GM18517 (cell line): Measurements from ENCODE around the gene ZNF394.
A peak's percentile ranks its signal among the peaks of the same experiment; 100 is the strongest.
"Not testable (repeated sequence)": the region's sequence is repeated elsewhere in the genome, so short reads cannot be mapped to it uniquely, and the experiment has no call there.

Source experiments
- ATAC-seq: cut with Tn5 transposase; IDR thresholded peaks from one replicate; pipeline ENCODE4 v1.9.1; 2021; ENCODE audit warnings: mild to moderate bottlenecking, moderate library complexity; ENCODE audit not compliant: unreplicated experiment

Gene ZNF394

DNA sequence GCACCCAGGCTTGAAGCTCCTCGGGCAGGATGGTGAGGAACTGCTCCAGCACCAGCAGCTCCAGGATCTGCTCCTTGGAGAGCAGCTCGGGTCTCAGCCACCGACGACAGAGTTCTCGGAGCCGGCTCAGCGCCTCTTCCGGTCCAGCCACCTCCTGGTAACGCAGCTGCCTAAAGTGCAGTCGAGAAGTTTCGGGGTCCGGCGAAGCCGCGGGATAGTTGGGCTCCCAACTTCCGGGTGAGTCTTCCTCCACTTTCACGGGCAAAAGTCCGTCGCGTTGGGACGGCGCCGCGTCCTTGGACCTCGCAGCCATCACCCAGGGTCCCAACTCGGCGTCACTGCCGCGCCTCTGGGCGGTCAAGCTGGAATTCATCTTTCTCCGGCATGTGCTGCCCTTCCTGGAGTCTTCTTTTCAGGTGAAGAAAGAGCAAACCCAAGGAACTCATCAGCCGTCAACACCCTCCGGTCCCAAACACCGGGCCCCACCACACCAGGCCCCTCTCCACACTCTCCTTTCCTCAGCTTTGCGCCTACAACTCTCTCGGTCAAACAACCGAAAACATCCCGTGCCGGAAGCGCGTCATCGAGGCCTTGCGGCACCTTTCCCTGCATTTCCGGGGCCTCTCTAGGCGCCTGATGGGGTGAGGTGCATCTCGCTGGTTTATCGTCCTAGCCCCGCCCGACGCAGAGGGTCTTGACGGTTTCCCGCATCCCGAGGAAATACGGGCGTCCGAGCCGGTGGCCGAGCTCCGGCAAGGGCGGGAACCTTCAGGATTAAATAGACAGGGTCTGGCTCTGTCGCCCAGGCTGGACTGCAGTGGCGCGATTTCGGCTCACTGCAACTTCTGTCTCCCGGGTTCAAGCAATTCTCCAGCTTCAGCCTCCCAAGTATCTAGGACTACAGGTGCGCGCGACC is at the start of gene ZNF394:
Gene ZNF394, minus strand, starts transcription at position 561 of the 916 bp plus-strand sequence. Its CDS starts 188 bp downstream, at position 373.
- ATAC-seq = peak; percentile 53

DNA sequence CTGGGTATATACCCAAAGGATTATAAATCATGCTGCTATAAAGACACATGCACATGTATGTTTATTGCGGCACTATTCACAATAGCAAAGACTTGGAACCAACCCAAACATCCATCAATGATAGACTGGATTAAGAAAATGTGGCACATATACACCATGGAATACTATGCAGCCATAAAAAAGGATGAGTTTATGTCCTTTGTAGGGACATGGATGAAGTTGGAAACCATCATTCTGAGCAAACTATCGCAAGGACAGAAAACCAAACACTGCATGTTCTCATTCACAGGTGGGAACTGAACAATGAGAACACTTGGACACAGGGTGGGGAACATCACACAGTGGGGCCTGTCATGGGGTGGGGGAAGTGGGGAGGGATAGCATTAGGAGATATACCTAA is 49.5 kb upstream of the ZNF394 start:
- ATAC-seq = not testable (repeated sequence)

- not testable (repeated sequence) for ATAC-seq
These were observed 45.2 kb upstream of the ZNF394 start for GRCh38 chr7:99545308-99545707.

DNA sequence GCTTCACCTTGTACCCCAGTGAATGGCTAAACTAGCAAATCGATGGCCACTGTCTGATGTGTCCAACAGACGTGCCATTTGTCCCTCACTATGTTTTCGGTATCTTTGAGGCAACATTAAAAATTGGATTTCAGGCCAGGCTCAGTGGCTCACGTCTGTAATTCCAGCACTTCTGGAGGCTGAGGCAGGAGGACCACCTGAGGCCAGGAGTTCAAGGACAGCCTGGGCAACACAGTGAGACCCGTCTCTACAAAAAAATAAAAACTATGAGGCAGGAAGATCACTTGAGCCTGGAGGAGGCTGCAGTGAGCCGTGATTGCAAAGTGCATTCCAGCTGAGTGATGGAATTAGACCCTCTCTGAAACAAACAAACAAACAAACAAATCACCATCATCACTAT is 43.8 kb upstream of the ZNF394 start:
- no peak for ATAC-seq

DNA sequence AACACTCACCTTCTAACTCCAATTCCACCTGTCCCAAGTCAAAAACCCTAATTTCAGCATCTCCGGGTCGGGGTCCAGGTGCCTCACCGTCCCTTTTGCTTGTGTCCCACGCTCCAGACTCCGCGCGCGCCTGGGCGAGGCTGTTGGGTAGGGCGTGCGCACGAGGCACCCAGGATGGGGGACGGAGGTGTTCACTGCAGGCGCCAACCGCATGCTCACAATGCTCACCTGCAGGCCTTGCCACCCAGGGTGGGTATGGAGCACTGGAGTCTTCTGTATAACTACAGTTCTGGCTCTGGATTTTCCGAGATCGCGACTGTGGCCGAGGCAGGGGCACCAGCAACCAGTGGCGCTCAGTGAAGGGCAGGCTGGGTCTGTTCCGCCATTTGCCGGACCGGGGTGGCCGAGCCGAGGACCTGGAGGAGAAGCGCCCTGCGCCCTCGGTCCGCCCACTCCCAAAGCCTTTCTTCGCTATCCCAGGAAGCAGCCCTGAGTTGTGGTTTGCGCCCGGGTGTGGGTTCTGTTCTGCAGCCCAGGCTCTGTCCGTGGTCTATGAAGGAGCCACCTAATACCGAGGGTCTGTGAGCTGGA is 43.1 kb upstream of the ZNF394 start:
- ATAC-seq = no peak

DNA sequence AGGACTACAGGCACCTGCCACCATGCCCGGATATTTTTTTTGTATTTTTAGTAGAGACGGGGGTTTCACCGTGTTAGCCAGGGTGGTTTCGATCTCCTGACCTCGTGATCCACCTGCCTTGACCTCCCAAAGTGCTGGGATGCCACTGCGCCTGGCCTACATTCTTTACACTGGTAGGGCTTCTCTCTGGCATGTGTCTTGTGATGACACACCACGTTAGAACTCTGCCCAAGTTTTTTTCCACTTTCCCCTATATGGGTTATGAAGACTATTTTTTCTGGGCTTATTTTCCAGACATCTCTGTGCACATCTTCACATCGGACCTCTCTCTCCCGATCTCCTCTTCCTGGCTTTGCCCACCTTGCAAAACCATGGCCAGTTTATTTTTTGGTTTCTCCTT is 41.1 kb upstream of the ZNF394 start:
- no peak for ATAC-seq

DNA sequence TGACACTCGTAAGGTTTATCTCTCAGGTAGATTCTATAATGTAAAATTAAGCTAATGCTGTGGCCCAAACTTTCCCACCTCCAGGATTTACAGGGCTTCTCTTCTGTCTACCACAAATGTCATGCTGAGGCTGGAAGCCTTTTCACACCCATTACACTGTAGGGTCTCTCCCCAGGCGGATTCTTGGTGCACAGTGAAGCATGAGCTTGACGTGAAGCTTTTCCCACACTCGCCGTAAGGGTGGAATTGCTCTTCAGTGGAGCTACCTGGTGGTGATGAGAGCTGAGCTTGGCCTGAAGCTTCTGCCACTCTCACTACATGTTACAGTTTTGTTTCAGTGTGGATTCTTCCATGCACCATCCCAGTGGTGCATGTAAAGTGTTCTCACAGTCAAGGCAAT is 40.5 kb upstream of the ZNF394 start:
- ATAC-seq = no peak

DNA sequence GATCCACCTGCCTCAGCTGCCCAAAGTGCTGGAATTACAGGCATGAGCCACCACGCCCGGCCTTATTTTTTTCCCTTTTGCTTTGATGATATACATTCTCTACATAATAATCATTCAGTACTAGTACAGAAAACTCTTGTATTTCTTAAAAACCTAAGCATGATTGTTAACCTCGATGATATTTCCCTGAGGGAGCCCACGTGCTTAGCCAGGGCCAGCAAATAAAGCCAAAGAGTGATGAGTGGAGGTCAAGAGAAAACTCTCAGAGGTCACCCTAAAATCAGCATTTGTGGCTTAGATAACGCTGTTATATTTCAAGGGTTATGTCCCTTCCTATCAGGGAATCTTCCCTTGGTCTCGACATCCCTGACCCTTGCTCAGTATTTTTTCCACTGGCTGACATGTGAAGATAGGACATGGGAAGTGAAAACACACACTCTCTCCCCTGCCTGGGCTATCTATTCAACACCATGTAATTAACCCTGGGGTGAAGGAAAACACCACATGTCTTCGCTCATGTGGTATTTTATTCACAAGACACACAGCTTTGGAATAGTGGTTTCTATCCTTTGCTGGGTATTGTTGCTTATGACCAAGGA is 39.2 kb upstream of the ZNF394 start:
- no peak for ATAC-seq

GRCh38 chr7:99535667-99536066 is 35.6 kb upstream of the ZNF394 start:
- ATAC-seq = no peak

DNA sequence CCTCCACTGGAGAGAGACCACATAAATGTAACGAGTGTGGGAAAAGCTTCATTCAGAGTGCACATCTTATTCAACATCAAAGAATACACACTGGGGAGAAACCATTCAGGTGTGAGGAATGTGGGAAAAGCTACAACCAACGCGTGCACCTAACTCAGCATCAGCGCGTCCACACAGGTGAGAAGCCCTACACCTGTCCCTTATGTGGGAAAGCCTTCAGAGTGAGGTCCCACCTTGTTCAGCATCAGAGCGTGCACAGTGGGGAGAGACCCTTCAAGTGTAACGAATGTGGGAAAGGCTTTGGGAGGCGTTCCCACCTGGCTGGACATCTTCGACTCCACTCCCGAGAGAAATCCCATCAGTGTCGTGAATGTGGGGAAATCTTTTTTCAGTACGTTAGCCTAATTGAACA is 31.3 kb upstream of the ZNF394 start:
- no peak for ATAC-seq

- no peak for ATAC-seq
These were observed 25.8 kb upstream of the ZNF394 start for GRCh38 chr7:99525713-99526440.

DNA sequence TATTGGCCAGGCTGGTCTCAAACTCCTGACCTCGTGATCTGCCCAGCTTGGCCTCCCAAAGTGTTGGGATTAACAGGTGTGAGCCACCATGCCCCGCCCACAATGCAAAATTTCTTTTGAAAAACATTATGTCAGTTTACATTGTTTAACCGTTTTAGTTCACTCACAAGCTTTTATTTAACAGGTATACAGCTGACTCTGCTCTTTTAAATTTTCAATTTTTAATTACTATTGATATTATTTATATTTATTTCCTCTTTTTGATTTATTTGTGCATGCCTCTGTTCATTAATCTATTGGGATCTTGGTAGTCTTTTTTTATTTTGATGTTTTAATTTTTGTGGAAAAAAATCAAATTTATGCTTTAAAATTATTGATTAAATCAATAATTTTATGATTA is 21.3 kb upstream of the ZNF394 start:
- ATAC-seq = no peak

- ATAC-seq = no peak
These were observed 14.0 kb upstream of the ZNF394 start for GRCh38 chr7:99514050-99514449.

DNA sequence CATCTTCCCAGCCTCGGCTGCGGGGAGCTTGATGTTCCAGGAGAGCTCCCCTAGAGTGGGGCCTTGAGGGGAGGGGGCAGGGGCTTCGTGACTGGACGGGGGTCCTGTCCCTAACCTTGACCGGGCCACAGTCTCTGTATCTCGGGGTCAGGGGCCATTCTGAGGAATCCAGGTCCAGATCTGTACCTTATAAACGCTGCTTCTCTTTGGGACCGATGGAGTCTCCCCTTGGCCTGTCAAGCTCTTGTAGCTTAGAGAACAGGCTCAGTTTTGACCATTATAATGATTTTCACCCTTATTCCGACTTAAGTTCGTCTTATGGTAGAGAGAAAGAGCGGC is 5.2 kb upstream of the ZNF394 start:
- ATAC-seq = peak; percentile 6

DNA sequence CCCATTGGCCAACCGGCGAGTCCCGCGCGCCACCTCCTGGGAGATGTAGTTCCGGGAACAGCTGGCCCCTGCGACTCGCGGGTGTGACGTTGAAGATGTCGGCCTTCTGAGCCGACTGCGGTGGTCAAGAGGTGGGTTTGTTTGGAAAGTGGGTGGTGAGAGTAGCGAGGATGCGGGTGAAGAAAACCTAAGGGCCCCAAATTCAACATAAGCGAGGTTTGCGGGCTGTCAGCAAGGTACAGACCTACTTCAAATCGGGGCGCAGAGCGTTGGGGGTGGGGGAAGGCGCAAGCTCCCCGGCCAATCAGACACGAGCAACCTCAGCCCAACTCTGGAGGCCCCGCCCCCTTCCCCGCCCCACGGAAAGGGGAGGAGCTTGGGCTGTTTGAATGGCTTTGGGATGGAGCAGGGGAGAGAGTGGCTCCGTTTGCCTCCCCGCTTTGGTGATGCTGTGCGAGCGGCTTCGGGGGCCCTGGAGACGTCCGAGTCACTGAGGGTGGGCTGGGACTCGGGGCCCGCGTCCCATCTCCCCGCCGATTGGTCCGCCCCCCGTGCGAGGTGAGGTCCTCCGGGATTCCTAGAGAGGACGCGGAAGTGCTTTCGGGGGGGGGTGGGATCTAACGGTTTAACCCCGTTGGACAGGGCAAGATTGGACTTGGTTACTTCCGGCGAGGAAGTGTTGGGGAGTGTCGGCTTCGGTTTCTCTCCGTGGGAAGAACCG is 4.7 kb upstream of the ZNF394 start, which contains the start of gene ZKSCAN5:
Gene ZKSCAN5, plus strand, starts transcription at position 60 of the 721 bp plus-strand sequence. CDS start 1,383 bp downstream, outside the sequence.
- peak; percentile 63 for ATAC-seq

GRCh38 chr7:99504281-99504602 is 4.2 kb upstream of the ZNF394 start:
- ATAC-seq = no peak

GRCh38 chr7:99501236-99501635 is 1.2 kb upstream of the ZNF394 start:
- not testable (repeated sequence) for ATAC-seq

DNA sequence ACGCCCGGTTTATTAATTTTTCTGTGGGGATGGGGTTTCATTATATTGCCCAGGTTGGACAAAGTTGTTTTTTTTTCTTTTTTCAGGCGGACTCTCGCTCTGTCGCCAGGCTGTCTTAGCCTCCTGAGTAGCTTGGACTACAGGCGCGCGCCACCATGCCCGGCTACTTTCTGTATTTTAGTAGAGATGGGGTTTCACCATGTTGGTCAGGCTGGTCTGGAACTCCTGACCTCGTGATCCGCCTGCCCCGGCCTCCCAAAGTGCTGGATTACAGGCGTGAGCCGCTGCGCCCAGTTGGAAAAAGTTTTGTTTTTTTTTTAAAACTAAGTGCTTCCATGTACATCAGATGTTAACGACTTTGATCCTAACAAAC is 542 bp upstream of the ZNF394 start:
- no peak for ATAC-seq

DNA sequence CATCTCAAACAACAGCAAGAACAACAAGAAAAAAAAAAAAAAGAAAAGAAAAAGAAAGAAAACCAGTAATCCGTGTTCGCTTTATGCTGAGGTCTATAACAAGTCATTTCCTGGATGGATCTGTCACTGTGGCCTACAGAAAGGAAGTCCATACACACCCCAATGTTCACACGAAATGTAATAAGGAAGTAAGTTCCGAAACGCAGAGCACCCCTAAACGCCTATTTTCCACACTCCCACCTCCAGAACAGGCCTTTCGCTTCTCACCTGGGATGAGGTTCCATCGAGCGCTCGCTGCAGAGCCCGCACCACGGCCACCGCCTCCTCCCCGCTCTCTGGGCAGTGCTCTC is 735 bp downstream of the ZNF394 start:
- peak; percentile 8 for ATAC-seq

GRCh38 chr7:99498546-99498944 is 1.5 kb downstream of the ZNF394 start:
- ATAC-seq = no peak
